ENCODE results near the gene EFS. TPM values are rescaled to one million over a fixed set of nuclear protein-coding genes. Genes with fewer than 3 reads are reported as not detected.

Gene EFS
- total and polyA plus RNA-seq, 9 donors, result 20.8 to 51.4 (median 43.9) TPM

- WGBS (ENCODE audit: insufficient coverage), result 7% methylated on average over 44 of the region's 61 CpGs
- Histone ChIP-seq H3K4me1 (ENCODE audit: control insufficient read depth, insufficient read depth, low read length) (peaks cover 14% of the 10 kb centered on the region), H3K27ac (ENCODE audit: low read length) (no peak overlapping the region), H3K9me3 (replicated peaks; ENCODE audit: control insufficient read depth, low read depth, low read length) (no peaks in the 10 kb centered on the region), H3K27me3 (ENCODE audit: control insufficient read depth, insufficient read depth, low read length) (peaks cover 16% of the 10 kb centered on the region), H3K4me3 (ENCODE audit: low read length) (peak overlapping the region; percentile 64), H3K36me3 (ENCODE audit: control insufficient read depth, insufficient read depth, low read length) (peaks cover 24% of the 10 kb centered on the region)
- DNase-seq, result peak; percentile 38
These were observed 13.1 kb downstream of the EFS start for GRCh38 chr14:23351681-23352505.

DNA sequence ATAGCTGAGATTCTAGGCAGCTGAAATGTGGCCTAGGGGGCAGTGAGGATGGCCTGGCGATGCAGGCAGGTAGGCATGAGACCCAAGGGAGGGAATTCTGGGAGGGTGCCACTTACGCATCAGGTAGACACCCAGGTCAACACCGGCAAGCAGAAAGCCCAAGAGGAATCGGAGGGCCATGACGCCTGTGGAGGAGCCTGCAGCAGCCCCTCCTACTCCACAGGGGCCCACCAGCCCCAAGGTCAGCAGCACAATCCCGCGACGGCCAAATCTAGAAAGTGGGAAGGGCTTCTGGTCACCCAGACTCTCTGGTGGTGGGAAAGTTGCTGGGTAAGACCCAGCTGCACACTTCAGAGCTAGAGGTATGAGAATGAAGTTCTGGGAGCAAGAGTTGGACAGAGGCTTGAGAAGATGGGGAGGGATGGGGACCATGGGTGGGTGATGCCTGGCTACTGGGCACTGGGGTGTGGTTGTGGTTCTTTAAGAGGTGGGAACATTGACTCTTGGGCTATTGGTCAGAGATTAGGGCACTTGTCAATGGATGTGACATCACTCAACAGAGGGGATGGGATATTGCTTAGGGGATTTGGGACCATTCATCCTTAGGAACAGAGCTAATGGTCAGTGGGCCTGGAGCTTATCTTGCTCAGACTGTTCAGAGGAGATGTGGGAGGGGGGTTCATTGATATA lies 15.7 kb downstream of the EFS start:
- Histone ChIP-seq H3K9me3 (replicated peaks; ENCODE audit: control insufficient read depth, low read depth, low read length) (no peaks in the 10 kb centered on the region), H3K27ac (ENCODE audit: low read length) (no peak overlapping the region), H3K4me3 (ENCODE audit: low read length) (no peak overlapping the region), H3K4me1 (ENCODE audit: control insufficient read depth, insufficient read depth, low read length) (peaks cover 14% of the 10 kb centered on the region), H3K27me3 (ENCODE audit: control insufficient read depth, insufficient read depth, low read length) (peaks cover 16% of the 10 kb centered on the region), H3K36me3 (ENCODE audit: control insufficient read depth, insufficient read depth, low read length) (peaks cover 16% of the 10 kb centered on the region)
- 86% methylated on average over 7 of the region's 8 CpGs for WGBS (ENCODE audit: insufficient coverage)
- DNase-seq, result no peak

DNA sequence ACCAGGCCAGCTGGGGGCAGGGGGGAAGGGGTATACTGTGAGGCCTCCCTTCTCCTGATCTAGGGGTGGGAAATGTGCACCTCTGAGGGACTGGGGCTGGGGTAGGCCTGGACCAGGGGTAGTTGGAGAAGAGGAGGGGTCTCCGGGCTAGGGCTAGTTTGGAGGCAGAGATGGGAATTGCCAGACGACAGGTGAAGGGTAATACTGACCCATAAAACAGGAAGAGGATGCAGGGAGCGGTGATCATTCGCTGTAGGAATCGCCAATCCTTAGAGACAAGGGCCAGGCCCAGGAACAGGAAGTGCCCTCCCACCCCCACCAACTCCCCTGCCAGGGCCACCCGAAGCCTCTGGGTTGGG lies 16.7 kb downstream of the EFS start:
- Histone ChIP-seq H3K4me3 (ENCODE audit: low read length) (no peak overlapping the region), H3K36me3 (ENCODE audit: control insufficient read depth, insufficient read depth, low read length) (peaks cover 16% of the 10 kb centered on the region), H3K27ac (ENCODE audit: low read length) (no peak overlapping the region), H3K9me3 (replicated peaks; ENCODE audit: control insufficient read depth, low read depth, low read length) (no peaks in the 10 kb centered on the region), H3K4me1 (ENCODE audit: control insufficient read depth, insufficient read depth, low read length) (peaks cover 13% of the 10 kb centered on the region), H3K27me3 (ENCODE audit: control insufficient read depth, insufficient read depth, low read length) (peaks cover 10% of the 10 kb centered on the region)
- no peak for DNase-seq
- WGBS (ENCODE audit: insufficient coverage), result 100% methylated on average over 1 of the region's 6 CpGs

- Histone ChIP-seq H3K27me3 (ENCODE audit: control insufficient read depth, insufficient read depth, low read length) (peaks cover 10% of the 10 kb centered on the region), H3K27ac (ENCODE audit: low read length) (no peak overlapping the region), H3K4me1 (ENCODE audit: control insufficient read depth, insufficient read depth, low read length) (peaks cover 10% of the 10 kb centered on the region), H3K4me3 (ENCODE audit: low read length) (no peak overlapping the region), H3K9me3 (replicated peaks; ENCODE audit: control insufficient read depth, low read depth, low read length) (no peaks in the 10 kb centered on the region), H3K36me3 (ENCODE audit: control insufficient read depth, insufficient read depth, low read length) (peaks cover 16% of the 10 kb centered on the region)
- 82% methylated on average over 8 of the region's 19 CpGs for WGBS (ENCODE audit: insufficient coverage)
- DNase-seq, result no peak
These were observed 17.3 kb downstream of the EFS start for GRCh38 chr14:23347406-23348296.

DNA sequence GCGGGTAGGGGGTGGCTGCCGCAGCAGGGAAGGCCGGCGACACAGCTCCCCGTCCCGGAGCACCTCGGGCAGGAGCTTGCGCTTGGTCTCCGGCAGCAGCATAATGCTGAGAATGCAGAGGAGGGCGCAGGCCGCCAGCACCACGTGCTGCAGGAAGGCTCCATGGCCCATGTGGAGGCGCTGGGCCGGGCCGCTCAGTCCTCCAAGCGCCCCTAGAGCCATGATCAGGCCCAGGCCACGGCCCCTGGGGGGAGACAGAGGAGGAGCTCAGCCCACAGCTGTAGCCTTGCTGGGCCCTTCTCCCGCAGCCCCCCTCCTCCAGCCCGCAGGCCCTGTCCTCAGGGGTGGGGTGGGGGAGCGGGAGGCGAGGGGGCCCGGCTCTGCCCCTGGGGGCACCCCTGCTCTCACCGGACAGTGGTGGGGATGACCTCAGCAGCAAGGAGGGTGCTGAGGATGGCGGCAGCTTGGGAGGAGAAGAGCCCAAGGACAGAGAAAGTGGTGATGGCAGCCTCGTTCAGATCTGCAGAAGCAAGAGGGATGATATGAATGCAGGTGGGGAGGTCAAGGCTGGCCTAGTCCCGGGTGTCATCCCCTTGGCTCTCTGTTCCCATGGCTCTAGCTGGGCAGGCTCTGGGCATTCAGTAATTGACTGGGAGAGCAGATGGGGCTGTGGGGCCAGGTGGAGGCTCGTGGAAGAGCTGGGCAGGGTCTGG lies 18.1 kb downstream of the EFS start:
- 67% methylated on average over 21 of the region's 27 CpGs for WGBS (ENCODE audit: insufficient coverage)
- H3K27ac ChIP-seq (ENCODE audit: low read length), result no peak overlapping the region

DNA sequence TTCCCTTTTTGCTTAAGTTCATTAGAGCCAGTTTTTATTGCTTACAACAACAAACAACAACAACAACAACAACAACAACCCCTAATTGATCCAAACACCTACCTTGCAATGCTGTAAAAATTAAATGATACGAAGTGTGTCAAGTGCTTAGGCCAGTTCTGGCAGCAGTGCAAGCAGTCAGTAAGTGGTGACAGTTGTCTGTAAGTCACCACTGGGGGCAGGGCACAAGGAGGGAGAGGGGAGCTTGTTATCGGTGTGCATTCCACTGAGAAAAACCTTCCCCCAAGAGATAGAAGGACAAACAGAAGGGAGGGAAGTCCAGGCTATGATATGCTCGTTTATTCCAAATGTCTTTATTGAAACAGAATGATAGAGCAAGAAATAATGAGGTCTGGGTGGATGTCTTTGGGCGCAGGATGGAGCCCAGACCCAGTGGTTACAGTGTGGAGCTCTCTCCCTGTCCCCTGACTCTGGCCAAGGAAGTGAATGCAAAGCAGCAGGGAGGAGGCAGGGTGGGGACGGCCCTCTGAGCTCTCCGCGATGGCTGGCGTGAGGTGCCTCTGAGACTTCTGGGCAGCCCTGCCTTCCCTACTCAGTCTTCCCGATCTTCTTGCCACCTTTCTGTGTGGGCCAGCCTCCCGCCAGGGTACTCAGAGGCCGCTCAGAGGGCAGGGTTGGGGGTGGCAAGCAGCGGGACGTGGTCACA lies 18.8 kb downstream of the EFS start:
- Histone ChIP-seq H3K9me3 (replicated peaks; ENCODE audit: control insufficient read depth, low read depth, low read length) (no peaks in the 10 kb centered on the region), H3K4me3 (ENCODE audit: low read length) (no peak overlapping the region), H3K27me3 (ENCODE audit: control insufficient read depth, insufficient read depth, low read length) (no peaks in the 10 kb centered on the region), H3K36me3 (ENCODE audit: control insufficient read depth, insufficient read depth, low read length) (peaks cover 16% of the 10 kb centered on the region), H3K4me1 (ENCODE audit: control insufficient read depth, insufficient read depth, low read length) (no peaks in the 10 kb centered on the region), H3K27ac (ENCODE audit: low read length) (no peak overlapping the region)
- 76% methylated on average over 7 of the region's 13 CpGs for WGBS (ENCODE audit: insufficient coverage)
- no peak for DNase-seq

More for the DNA sequence above, 18.1 kb downstream of the EFS start:
- no peak for DNase-seq
- Histone ChIP-seq H3K27me3 (ENCODE audit: control insufficient read depth, insufficient read depth, low read length) (peaks cover 5% of the 10 kb centered on the region), H3K4me1 (ENCODE audit: control insufficient read depth, insufficient read depth, low read length) (peaks cover 4% of the 10 kb centered on the region), H3K9me3 (replicated peaks; ENCODE audit: control insufficient read depth, low read depth, low read length) (no peaks in the 10 kb centered on the region), H3K36me3 (ENCODE audit: control insufficient read depth, insufficient read depth, low read length) (peaks cover 16% of the 10 kb centered on the region), H3K4me3 (ENCODE audit: low read length) (no peak overlapping the region)

DNA sequence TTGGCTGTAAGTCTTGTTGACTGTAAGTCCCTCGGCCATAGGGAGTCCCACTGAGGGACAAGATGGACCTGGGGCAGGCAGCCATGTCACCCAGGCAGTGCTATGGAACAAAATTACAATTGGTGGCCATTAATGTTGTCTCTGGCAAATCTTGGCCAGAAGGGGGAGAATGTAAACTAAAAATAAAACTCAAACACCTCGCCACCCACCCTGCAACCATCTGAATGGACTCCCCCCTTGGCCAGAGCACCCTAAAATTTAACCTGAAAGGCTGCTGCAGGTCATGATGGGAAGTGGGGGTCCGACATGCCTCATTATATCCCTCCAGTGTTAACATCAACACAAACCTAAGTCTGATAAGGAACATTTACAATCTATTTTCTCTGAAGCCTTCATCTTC lies 20.5 kb downstream of the EFS start:
- Histone ChIP-seq H3K27ac (ENCODE audit: low read length) (no peak overlapping the region), H3K27me3 (ENCODE audit: control insufficient read depth, insufficient read depth, low read length) (no peaks in the 10 kb centered on the region), H3K4me3 (ENCODE audit: low read length) (no peak overlapping the region), H3K4me1 (ENCODE audit: control insufficient read depth, insufficient read depth, low read length) (no peaks in the 10 kb centered on the region), H3K36me3 (ENCODE audit: control insufficient read depth, insufficient read depth, low read length) (peaks cover 15% of the 10 kb centered on the region), H3K9me3 (replicated peaks; ENCODE audit: control insufficient read depth, low read depth, low read length) (no peaks in the 10 kb centered on the region)
- no peak for DNase-seq
- WGBS (ENCODE audit: insufficient coverage), result 48% methylated on average over 2 of the region's 3 CpGs

DNA sequence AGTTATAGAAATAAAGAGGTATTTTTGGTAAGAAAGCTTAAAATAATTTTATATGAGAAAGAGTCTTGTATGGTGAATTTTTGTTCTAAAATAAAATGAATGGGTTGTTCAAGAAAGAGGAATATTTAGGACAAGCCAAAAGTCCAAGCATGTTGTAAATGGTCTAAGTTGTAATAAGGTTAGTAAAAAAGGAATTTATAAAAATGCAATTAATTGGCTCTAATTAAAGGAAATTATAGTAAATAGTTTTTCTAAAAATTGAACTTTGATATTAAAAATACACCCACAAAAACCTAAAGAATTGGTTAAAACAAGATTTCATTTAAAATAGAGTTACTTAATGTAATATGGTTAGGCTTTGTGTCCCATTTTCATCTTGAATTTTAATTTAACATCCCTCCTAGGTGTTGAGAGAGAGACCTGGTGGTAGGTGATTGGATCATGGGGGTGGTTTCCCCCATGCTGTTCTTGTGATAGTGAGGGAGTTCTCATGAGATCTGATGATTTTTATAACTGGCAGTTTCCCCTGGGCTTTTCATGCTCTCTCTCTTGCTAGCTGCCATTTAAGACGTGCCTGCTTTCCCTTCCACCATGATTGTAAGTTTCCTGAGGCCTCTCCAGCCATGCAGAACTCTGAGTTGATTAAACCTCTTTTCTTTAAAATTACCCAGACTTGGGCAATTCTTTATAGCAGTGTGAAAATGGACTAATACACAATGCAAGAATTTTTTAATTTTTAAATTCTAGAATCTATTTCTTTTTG lies 25.3 kb downstream of the EFS start:
- Histone ChIP-seq H3K4me1 (ENCODE audit: control insufficient read depth, insufficient read depth, low read length) (no peaks in the 10 kb centered on the region), H3K9me3 (replicated peaks; ENCODE audit: control insufficient read depth, low read depth, low read length) (peaks cover 3% of the 10 kb centered on the region), H3K27ac (ENCODE audit: low read length) (no peak overlapping the region), H3K4me3 (ENCODE audit: low read length) (no peak overlapping the region), H3K27me3 (ENCODE audit: control insufficient read depth, insufficient read depth, low read length) (no peaks in the 10 kb centered on the region), H3K36me3 (ENCODE audit: control insufficient read depth, insufficient read depth, low read length) (no peaks in the 10 kb centered on the region)
- DNase-seq, result no peak
- WGBS (ENCODE audit: insufficient coverage), result no CpG with 5 or more reads among the region's 1 CpG

GRCh38 chr14:23335623-23336022 lies 29.3 kb downstream of the EFS start:
- no CpG with 5 or more reads among the region's 5 CpGs for WGBS (ENCODE audit: insufficient coverage)
- H3K9me3 ChIP-seq (replicated peaks; ENCODE audit: control insufficient read depth, low read depth, low read length), result peaks cover 3% of the 10 kb centered on the region
- no peak overlapping the region for H3K4me3 ChIP-seq (ENCODE audit: low read length)
- H3K36me3 ChIP-seq (ENCODE audit: control insufficient read depth, insufficient read depth, low read length), result no peaks in the 10 kb centered on the region
- H3K4me1 ChIP-seq (ENCODE audit: control insufficient read depth, insufficient read depth, low read length), result no peaks in the 10 kb centered on the region
- no peak overlapping the region for H3K27ac ChIP-seq (ENCODE audit: low read length)
- DNase-seq, result no peak
- H3K27me3 ChIP-seq (ENCODE audit: control insufficient read depth, insufficient read depth, low read length), result peaks cover 2% of the 10 kb centered on the region
